Hematopoietic multipotent progenitor cell treated with erythropoietin and hydrocortisone succinate and interleukin-3 and kit ligand, for 6 days (in vitro differentiated cells): ENCODE data around the gene PHLPP1.

ENCODE experiments used
- DNase-seq: peaks from one replicate; pipeline ENCODE4 v3.0.0-alpha.2; 2015

The PHLPP1 gene

GRCh38 chr18:63028380-63028779 lies 313.0 kb downstream of the PHLPP1 start:
- DNase-seq = no peak
